Large intestine (tissue), 12 donors: ENCODE results near the gene KIF20A. TPM values are rescaled to one million over a fixed set of nuclear protein-coding genes. Genes with fewer than 3 reads are reported as not detected.
A peak's percentile ranks its signal among the peaks of the same experiment; 100 is the strongest.
"Not testable (repeated sequence)": the region's sequence is repeated elsewhere in the genome, so short reads cannot be mapped to it uniquely, and the experiment has no call there.

Experiments used
- DNase-seq, 2 donors: peaks; one replicate each; pipeline versions ENCODE4 v3.0.0 to v3.0.0-alpha.2; 2013
- H3K27ac ChIP-seq: one replicate; pipeline ENCODE4 v1.5.1; 2013; ENCODE audit warnings: low read length
- H3K27me3 ChIP-seq: 2 replicates; pipeline ENCODE4 v1.6.1; 2013; ENCODE audit warnings: low read length; ENCODE audit not compliant: control insufficient read depth, insufficient read depth
- H3K36me3 ChIP-seq: 2 replicates; pipeline ENCODE4 v1.6.1; 2013; ENCODE audit warnings: low read length; ENCODE audit not compliant: control insufficient read depth, insufficient read depth
- H3K4me1 ChIP-seq: one replicate; pipeline ENCODE4 v1.6.1; 2013; ENCODE audit warnings: low read length; ENCODE audit not compliant: control insufficient read depth, insufficient read depth
- H3K4me3 ChIP-seq: one replicate; pipeline ENCODE4 v1.5.1; 2013; ENCODE audit warnings: low read length
- H3K9me3 ChIP-seq: one replicate; pipeline ENCODE4 v1.6.1; 2013; ENCODE audit warnings: mild to moderate bottlenecking, low read depth, low read length, moderate library complexity; ENCODE audit not compliant: control insufficient read depth
- WGBS: methylation state at CpG from one replicate; pipeline ENCODE4 v1.1.5; 2013; ENCODE audit warnings: low lambda C conversion rate; ENCODE audit not compliant: insufficient coverage; 5-methylcytosine and 5-hydroxymethylcytosine counted together
- long read RNA-seq, 11 donors: transcript quantifications; one replicate each; lab custom pipeline, GENCODE V29; 2026
- polyA plus RNA-seq: library from polyadenylated mRNA; unstranded; fragments of 120-200 nt; gene quantifications from one replicate; pipeline ENCODE4 v1.2.1, GENCODE V29; 2013

The KIF20A gene
- polyA plus RNA-seq: 13.8 TPM
- long read RNA-seq, donor 1, partial matches to known transcripts: 0 of 1 reads
- long read RNA-seq, donor 1, other reads (novel, unspliced or antisense): 0 of 1 reads
- long read RNA-seq, donor 2, partial matches to known transcripts: 83 of 86 reads
- long read RNA-seq, donor 2, other reads (novel, unspliced or antisense): 0 of 86 reads
- long read RNA-seq, donor 3, partial matches to known transcripts: 0 of 1 reads
- long read RNA-seq, donor 3, other reads (novel, unspliced or antisense): 0 of 1 reads
- long read RNA-seq, donor 4: 0 reads
- long read RNA-seq, donor 5, partial matches to known transcripts: 31 of 32 reads
- long read RNA-seq, donor 5, other reads (novel, unspliced or antisense): 0 of 32 reads
- long read RNA-seq, donor 6, partial matches to known transcripts: 0 of 2 reads
- long read RNA-seq, donor 6, other reads (novel, unspliced or antisense): 0 of 2 reads
- long read RNA-seq, donor 7, partial matches to known transcripts: 5 of 7 reads
- long read RNA-seq, donor 7, other reads (novel, unspliced or antisense): 0 of 7 reads
- long read RNA-seq, donor 8, partial matches to known transcripts: 0 of 4 reads
- long read RNA-seq, donor 8, other reads (novel, unspliced or antisense): 0 of 4 reads
- long read RNA-seq, donor 9, partial matches to known transcripts: 0 of 2 reads
- long read RNA-seq, donor 9, other reads (novel, unspliced or antisense): 0 of 2 reads
- long read RNA-seq, donor 10, partial matches to known transcripts: 68 of 81 reads
- long read RNA-seq, donor 10, other reads (novel, unspliced or antisense): 10 of 81 reads
- long read RNA-seq, donor 11, partial matches to known transcripts: 56 of 60 reads
- long read RNA-seq, donor 11, other reads (novel, unspliced or antisense): 0 of 60 reads

- no peaks in the 10 kb centered on the region for H3K27me3 ChIP-seq
- peak within 1 kb of the TSS; percentile 88 for H3K4me3 ChIP-seq
- 0% methylated on average over 1 of the region's 41 CpGs for WGBS
- DNase-seq: peak; percentile 96 to 98
- no peaks in the 10 kb centered on the region for H3K9me3 ChIP-seq
- peaks cover 43% of the 10 kb centered on the region for H3K36me3 ChIP-seq
- H3K4me1 ChIP-seq: peaks cover 10% of the 10 kb centered on the region
- peak within 1 kb of the TSS; percentile 90 for H3K27ac ChIP-seq
These were observed at the start of gene KIF20A, which contains the start of gene BRD8 for GRCh38 chr5:138178516-138179276. TSS of gene KIF20A (plus strand) at chr5:138179112. CDS start at chr5:138179681, 569 bp downstream. TSS of gene BRD8 (minus strand) at chr5:138178630. CDS start at chr5:138178614, 16 bp downstream.

GRCh38 chr5:138129347-138129746, 49.6 kb upstream of the KIF20A start:
- no peak for DNase-seq
- no peak overlapping the region for H3K27ac ChIP-seq
- 100% methylated on average over 1 of the region's 6 CpGs for WGBS

GRCh38 chr5:138132543-138132942, 46.4 kb upstream of the KIF20A start:
- DNase-seq: no peak
- no peak overlapping the region for H3K27ac ChIP-seq
- no peaks in the 10 kb centered on the region for H3K4me1 ChIP-seq
- H3K9me3 ChIP-seq: no peaks in the 10 kb centered on the region
- no peak overlapping the region for H3K4me3 ChIP-seq
- H3K27me3 ChIP-seq: no peaks in the 10 kb centered on the region
- no peaks in the 10 kb centered on the region for H3K36me3 ChIP-seq
- 92% methylated on average over 3 of the region's 7 CpGs for WGBS

More at GRCh38 chr5:138129347-138129746, 49.6 kb upstream of the KIF20A start:
- no peaks in the 10 kb centered on the region for H3K9me3 ChIP-seq
- no peaks in the 10 kb centered on the region for H3K4me1 ChIP-seq
- no peaks in the 10 kb centered on the region for H3K36me3 ChIP-seq
- H3K4me3 ChIP-seq: no peak overlapping the region
- H3K27me3 ChIP-seq: no peaks in the 10 kb centered on the region

- Histone ChIP-seq H3K27ac (no peak within 1 kb of the TSS), H3K36me3 (no peaks in the 10 kb centered on the region), H3K9me3 (no peaks in the 10 kb centered on the region), H3K27me3 (no peaks in the 10 kb centered on the region), H3K4me1 (no peaks in the 10 kb centered on the region), H3K4me3 (peak within 1 kb of the TSS; percentile 69)
- peak; percentile 18 to 61 for DNase-seq
- WGBS: 18% methylated on average over 1 of the region's 31 CpGs
These were observed 39.7 kb upstream of the KIF20A start, which contains the start of gene NME5 for GRCh38 chr5:138138949-138139780. TSS of gene NME5 (minus strand) at chr5:138139428. CDS start at chr5:138138780, 648 bp downstream.

- H3K4me3 ChIP-seq: no peak overlapping the region
- H3K9me3 ChIP-seq: no peaks in the 10 kb centered on the region
These were observed 39.2 kb upstream of the KIF20A start for GRCh38 chr5:138139781-138140090.

GRCh38 chr5:138140268-138140667, 38.6 kb upstream of the KIF20A start:
- WGBS: no CpG with 5 or more reads among the region's 4 CpGs
- Histone ChIP-seq H3K4me1 (no peaks in the 10 kb centered on the region), H3K27me3 (no peaks in the 10 kb centered on the region), H3K9me3 (no peaks in the 10 kb centered on the region), H3K4me3 (no peak overlapping the region), H3K27ac (no peak overlapping the region), H3K36me3 (no peaks in the 10 kb centered on the region)
- no peak for DNase-seq

More at GRCh38 chr5:138139781-138140090, 39.2 kb upstream of the KIF20A start:
- Histone ChIP-seq H3K4me1 (no peaks in the 10 kb centered on the region), H3K36me3 (no peaks in the 10 kb centered on the region), H3K27ac (no peak overlapping the region), H3K27me3 (no peaks in the 10 kb centered on the region)
- WGBS: no CpG with 5 or more reads among the region's 3 CpGs
- no peak for DNase-seq

GRCh38 chr5:138141734-138142133, 37.2 kb upstream of the KIF20A start:
- no peak for DNase-seq
- no peaks in the 10 kb centered on the region for H3K4me1 ChIP-seq
- H3K9me3 ChIP-seq: no peaks in the 10 kb centered on the region
- WGBS: no CpG with 5 or more reads among the region's 1 CpG
- no peaks in the 10 kb centered on the region for H3K27me3 ChIP-seq
- no peak overlapping the region for H3K4me3 ChIP-seq
- H3K27ac ChIP-seq: no peak overlapping the region
- H3K36me3 ChIP-seq: no peaks in the 10 kb centered on the region

- not testable (repeated sequence) for H3K4me1 ChIP-seq, H3K27ac ChIP-seq, H3K27me3 ChIP-seq, H3K9me3 ChIP-seq, DNase-seq, H3K36me3 ChIP-seq, H3K4me3 ChIP-seq
- WGBS: 100% methylated on average over 1 of the region's 6 CpGs
These were observed 35.3 kb upstream of the KIF20A start for GRCh38 chr5:138143578-138143977.

GRCh38 chr5:138148811-138149210, 30.1 kb upstream of the KIF20A start:
- H3K27me3 ChIP-seq: no peaks in the 10 kb centered on the region
- H3K36me3 ChIP-seq: no peaks in the 10 kb centered on the region
- no peak overlapping the region for H3K4me3 ChIP-seq
- H3K27ac ChIP-seq: no peak overlapping the region
- no CpG with 5 or more reads among the region's 1 CpG for WGBS
- DNase-seq: no peak
- no peaks in the 10 kb centered on the region for H3K4me1 ChIP-seq
- H3K9me3 ChIP-seq: no peaks in the 10 kb centered on the region
